HepG2 (cell line): ENCODE data around the gene CFAP70. TPM values are rescaled to one million over a fixed set of nuclear protein-coding genes. Genes with fewer than 3 reads are reported as not detected.

Experiments
- CENPBD1 ChIP-seq: sonication (generic); formaldehyde crosslinking; IDR thresholded peaks from 2 replicates; pipeline ENCODE4 v1.8.0; 2022; ENCODE audit warnings: missing genetic modification reagents, low read depth, mild to moderate bottlenecking, borderline replicate concordance
- HBP1 ChIP-seq: IDR thresholded peaks from 2 replicates; pipeline ENCODE4 v1.6.1; 2016; ENCODE audit warnings: low read depth, control low read depth
- JARID2 ChIP-seq: sonication (generic); formaldehyde crosslinking; IDR thresholded peaks from 2 replicates; pipeline ENCODE4 v1.8.1; 2023; ENCODE audit warnings: missing genetic modification reagents, inconsistent platforms; ENCODE audit not compliant: insufficient replicate concordance
- KLF13 ChIP-seq: sonication (generic); formaldehyde crosslinking; IDR thresholded peaks from 2 replicates; pipeline ENCODE4 v1.4.0; 2020; ENCODE audit warnings: mild to moderate bottlenecking, missing genetic modification reagents
- NCOA5 ChIP-seq: sonication (generic); formaldehyde crosslinking; IDR thresholded peaks from 2 replicates; pipeline ENCODE4 v1.4.0; 2020; ENCODE audit warnings: missing genetic modification reagents
- TRAFD1 ChIP-seq: sonication (generic); formaldehyde crosslinking; IDR thresholded peaks from 2 replicates; pipeline ENCODE4 v1.5.1; 2020; ENCODE audit warnings: missing genetic modification reagents, mild to moderate bottlenecking, borderline replicate concordance
- ZFP36 ChIP-seq: fragments of 150-350 bp; IDR thresholded peaks from 2 replicates; pipeline ENCODE4 v1.6.1; 2018; ENCODE audit warnings: borderline replicate concordance, low read length, low read depth; ENCODE audit not compliant: partially characterized antibody
- ZFP36L2 ChIP-seq: sonication (generic); formaldehyde crosslinking; IDR thresholded peaks from 2 replicates; pipeline ENCODE4 v1.4.0; 2020; ENCODE audit warnings: missing genetic modification reagents
- ZNF503 ChIP-seq: sonication (generic); formaldehyde crosslinking; IDR thresholded peaks from 2 replicates; pipeline ENCODE4 v1.4.0; 2020; ENCODE audit warnings: missing genetic modification reagents
- polyA plus RNA-seq, 8 experiments: library from polyadenylated mRNA; depleted of rRNA in 3 of 8; stranded (reverse) in 7 of 8; unstranded in 1 of 8; fragments of >200 nt; fragmentation: Illumina TruSeq in 4 of 8; extraction: Trizol in 4 of 8; gene quantifications; 2 replicates each; pipeline versions ENCODE4 v1.2.1 to v1.2.3, GENCODE V29; 2011 to 2016; ENCODE audit warnings: low read depth in 4 of 8, missing spikeins in 1 of 8, mixed read lengths in 1 of 8; ENCODE audit not compliant: insufficient read depth in 1 of 8
- total RNA-seq, 5 experiments: library from RNA; depleted of rRNA; stranded (reverse); fragments of >200 nt; fragmentation: Illumina TruSeq; extraction: Trizol; gene quantifications; 2 replicates each; pipeline ENCODE4 v1.2.3, GENCODE V29; 2016; ENCODE audit warnings: low read depth in 1 of 5
- TF ChIP-seq, protein P1 (sequence below): sonication (generic); formaldehyde crosslinking; IDR thresholded peaks from 2 replicates; pipeline ENCODE4 v1.5.1; 2020; ENCODE audit warnings: missing genetic modification reagents, mild to moderate bottlenecking, borderline replicate concordance

Gene CFAP70
- total and polyA plus RNA-seq, 2 of the 13 experiments (the other 11 are each of a cell fraction or from before 2014, with no cell fraction given) = 0.27 to 0.38 TPM

- TF ChIP-seq, protein P1, sequence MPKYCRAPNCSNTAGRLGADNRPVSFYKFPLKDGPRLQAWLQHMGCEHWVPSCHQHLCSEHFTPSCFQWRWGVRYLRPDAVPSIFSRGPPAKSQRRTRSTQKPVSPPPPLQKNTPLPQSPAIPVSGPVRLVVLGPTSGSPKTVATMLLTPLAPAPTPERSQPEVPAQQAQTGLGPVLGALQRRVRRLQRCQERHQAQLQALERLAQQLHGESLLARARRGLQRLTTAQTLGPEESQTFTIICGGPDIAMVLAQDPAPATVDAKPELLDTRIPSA (CRISPR knock-in tag) = no peak
- TF ChIP-seq ZFP36 (no peak), ZNF503 (CRISPR knock-in tag) (no peak), ZFP36L2 (no peak), NCOA5 (CRISPR knock-in tag) (no peak), JARID2 (CRISPR knock-in tag) (no peak), KLF13 (CRISPR knock-in tag) (no peak), TRAFD1 (no peak), HBP1 (CRISPR knock-in tag) (no peak), CENPBD1 (CRISPR knock-in tag) (no peak)
- TF ChIP-seq, all 625 proteins: peak for 0
Observed at GRCh38 chr10:73357166-73357565, 1.5 kb downstream of the CFAP70 start (continued).
